Dermis microvascular lymphatic vessel endothelial cell (primary cell): ENCODE results near the gene NUAK2. TPM values are rescaled to one million over a fixed set of nuclear protein-coding genes. Genes with fewer than 3 reads are reported as not detected.
"Not testable (repeated sequence)": the region's sequence is repeated elsewhere in the genome, so short reads cannot be mapped to it uniquely, and the experiment has no call there.

ENCODE experiments used
- DNase-seq, 2 donors: peaks; one replicate each; pipeline versions ENCODE4 v3.0.0 to v3.0.0-alpha.2; 2010; ENCODE audit warnings: low read depth in 2 of 2
- total RNA-seq: library from RNA; depleted of rRNA; stranded (reverse); fragments of >200 nt; gene quantifications from 2 replicates; pipeline ENCODE4 v1.2.1, GENCODE V29; 2014

Gene NUAK2
- total RNA-seq, 1 donor from 2014 or later = 3.1 TPM

DNA sequence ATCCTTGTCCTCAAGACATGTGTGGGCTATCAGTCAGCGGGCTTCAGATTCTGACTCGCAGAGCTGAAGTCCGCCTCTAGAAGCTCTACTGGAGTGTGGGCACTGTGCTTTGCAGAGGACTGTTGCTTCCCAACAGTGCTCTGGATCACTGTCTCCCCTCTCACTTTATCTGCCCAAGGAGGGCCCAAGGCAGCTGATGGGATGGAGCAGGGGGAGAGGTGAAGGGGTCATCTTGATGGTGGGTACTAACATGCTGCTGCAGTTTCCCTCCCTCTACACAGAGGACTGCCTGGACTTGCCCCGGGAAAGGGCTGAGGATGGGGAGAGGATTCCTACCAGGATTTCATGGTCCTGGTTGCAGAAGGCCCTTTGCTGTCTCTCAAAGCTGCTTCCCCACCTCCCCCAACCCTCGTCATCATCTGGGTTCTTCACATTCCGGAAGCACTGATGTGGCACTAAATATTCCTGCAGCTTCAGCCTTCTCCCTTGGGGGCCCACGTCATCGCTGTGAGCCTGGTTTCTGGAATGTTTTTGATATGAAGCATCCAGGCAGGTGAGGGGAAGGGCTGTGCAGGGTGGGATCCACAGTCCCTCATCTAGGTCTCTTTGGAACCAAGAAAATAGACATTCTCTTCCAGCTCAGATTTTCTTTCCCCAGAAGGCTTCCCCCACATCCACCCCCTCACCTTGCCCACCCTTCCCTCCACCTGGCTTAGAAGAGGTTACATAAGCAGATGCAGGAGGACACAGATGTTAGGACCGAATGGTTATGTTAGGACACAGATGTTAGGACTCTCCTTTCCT lies 23.2 kb downstream of the NUAK2 start:
- DNase-seq = peak; percentile 60 to 85

GRCh38 chr1:205297546-205298177 lies 23.9 kb downstream of the NUAK2 start:
- not testable (repeated sequence) for DNase-seq

DNA sequence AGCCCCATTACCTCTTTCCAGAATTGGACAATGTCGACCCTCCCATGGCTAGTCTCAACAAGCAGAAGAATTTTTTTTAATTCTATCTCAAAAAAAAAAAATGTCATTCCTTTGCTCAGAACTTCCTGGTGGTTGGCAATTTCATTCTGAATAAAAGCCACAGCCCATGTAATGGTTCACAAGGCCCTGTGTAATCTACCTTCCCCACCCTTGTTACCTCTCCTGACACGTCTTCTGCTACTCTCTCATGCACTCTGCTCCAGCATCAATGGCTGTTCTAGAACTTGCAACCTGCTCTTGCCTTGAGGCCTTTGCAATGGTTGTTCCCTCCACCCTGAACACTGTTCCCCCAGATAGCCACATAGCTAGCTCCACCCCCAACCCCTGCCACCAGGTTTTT lies 25.4 kb downstream of the NUAK2 start:
- DNase-seq = no peak

GRCh38 chr1:205294934-205295333 lies 26.6 kb downstream of the NUAK2 start:
- DNase-seq = no peak

DNA sequence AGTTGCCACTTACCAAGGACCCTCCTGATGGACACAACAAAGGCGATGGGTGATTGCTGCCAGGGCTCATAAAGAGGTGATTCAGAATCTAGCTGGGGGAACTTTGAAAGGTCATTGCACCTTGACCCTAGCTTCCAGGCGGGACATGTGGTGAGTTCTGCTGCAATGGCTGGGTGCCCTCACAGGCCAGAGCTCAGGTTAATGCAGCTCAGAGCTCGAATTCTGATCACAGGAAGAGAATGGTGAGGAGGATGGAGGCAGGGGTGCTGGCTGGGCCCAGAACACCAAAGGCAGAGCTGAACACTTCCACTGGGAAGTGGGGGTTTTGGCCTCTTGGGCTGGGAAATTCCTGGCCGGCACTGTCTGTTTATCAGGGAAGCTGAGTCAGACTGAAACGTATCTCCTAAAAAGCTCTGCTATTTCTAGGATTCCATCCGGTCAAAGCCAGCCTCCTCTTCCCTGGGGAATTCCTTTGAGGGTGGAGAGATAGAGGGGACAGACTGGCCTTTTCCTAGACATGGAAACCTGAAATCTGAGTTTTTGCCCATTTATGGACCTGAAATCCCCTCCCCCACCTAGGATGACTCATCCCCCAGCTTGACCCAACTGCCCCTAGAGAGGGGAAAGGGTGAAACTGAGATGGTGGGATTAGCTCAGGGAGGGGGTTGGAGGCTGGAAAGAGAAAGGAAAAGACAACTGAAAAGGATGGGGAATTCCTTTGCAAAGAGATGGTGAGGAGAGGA lies 27.2 kb downstream of the NUAK2 start:
- DNase-seq = peak; percentile 95 to 96

GRCh38 chr1:205293350-205294074 lies 28.0 kb downstream of the NUAK2 start:
- DNase-seq = no peak

GRCh38 chr1:205291596-205291995 lies 29.9 kb downstream of the NUAK2 start:
- no peak for DNase-seq

DNA sequence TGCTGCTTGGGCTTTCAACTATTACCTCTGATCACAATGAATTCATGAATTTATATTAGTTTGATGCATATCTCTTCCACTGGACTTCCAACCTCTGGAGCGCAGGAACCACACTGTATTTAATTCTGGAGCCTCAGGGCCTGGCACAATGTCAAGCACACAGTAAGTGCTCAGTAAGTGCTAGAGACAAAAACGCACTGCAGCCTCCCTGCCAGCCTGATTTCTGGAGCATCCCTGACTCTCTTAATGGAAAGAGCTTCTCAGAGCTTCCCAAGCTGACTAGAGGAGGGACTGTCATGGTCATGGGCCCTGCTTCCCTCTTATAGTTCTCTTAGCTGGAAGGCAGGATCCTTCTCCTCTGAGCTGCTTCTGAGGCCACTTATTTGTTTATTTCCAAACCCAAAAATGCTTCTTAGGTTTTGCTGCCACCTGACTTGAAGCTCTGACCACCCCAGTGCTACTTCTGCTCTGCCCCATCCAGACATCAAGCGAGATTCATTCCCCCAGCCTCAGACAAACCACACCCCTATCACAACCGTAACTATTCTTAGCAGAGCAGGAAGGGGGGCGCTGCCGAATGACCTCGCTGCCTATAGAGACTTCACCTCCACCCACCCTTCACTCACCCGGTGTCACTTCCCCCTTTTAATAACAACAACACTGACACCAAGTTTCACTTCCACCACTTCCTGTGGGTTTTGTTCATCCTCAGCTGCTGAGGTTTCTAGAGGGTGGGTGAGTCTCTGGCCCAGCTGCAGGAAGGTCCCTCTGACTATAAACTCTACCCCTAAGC lies 33.6 kb downstream of the NUAK2 start:
- peak in 1 of 2 donors; percentile 65 for DNase-seq

DNA sequence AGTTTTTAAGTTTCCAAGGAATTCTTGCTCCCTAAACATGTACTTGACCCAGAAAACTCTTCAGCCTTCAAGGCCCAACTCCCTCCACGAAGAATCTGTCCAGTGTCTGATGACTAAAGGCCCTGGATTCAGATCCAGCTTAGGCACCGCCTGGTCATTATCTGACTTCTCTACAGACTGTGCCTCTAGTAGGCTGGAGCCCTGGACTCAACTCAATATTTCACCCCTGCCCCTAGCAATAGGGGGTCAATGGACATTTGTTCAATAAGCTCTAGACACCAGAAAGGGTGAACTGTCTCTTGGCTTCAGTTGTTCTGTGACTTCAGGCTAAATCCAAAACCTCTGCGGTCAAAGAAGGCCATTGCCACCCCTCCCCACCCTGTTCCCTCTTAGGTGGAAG lies 34.5 kb downstream of the NUAK2 start:
- no peak for DNase-seq

GRCh38 chr1:205286335-205286950 lies 35.1 kb downstream of the NUAK2 start:
- DNase-seq = no peak

DNA sequence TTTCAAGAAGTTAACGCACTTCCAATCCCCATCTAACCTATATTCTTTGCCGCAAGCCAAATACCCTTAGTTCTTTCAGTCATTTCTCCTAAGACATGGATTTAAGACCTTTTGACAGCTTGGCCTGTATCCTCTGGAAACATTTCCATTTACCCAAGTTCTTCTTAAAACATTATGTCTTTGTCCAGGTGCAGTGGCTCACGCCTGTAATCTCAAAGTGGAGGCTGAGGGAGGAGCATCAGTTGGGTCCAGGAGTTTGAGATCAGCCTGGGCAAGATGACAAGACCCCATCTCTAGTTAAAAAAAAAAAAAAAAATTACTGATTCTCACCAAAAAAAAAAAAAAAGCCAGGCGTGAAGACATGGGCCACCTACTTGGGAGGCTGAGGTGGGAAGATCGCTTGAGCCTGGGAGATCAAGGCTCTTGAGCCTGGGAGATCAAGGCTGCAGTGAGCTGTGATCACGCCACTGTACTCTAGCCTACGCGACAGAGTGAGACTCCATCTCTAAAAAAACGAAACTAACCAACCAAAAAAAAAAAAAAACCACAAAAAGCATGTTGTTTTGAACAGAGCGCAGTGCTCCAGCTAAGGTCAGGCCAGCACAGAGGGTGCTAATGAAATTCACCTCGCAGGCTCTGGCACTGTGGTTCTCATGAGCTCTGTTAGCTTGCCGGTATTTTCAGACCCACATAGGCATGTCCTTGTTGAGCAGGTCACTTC lies 36.0 kb downstream of the NUAK2 start:
- DNase-seq = no peak

DNA sequence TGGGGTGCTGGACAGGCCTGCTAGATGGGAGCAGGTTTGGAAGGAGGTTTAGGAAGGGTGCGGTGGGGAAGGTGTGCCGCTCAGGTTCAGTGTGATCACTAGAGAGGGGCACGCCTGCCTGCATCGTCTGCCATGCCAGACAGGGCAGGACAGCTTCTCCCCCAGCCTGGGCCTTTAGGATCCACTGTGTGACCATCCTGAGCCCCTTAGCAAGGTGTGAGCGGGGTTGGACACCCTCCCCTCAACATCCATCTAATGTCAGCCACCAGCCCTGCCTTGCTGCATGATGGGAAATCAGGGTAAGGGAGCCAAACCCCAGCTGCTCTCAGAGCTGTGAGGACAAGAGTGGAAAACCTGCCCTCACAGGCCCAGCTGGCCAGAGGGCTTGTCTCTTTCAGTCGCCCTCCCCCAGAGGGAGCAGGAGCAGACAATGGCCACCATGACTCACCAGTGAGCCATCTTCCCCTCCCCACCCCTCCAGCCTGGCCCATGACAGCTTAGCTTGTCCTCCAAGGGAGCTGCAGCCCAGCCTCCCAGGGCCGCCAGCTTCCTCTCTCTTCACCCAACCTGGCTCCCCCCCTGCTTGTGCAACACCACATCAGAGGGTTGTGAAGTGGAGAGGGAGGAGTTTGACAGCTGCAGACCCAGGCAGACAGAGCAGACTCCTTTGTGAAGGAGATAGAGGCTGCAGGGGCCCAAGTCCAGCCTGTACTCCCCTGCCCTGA lies 37.0 kb downstream of the NUAK2 start:
- peak; percentile 90 to 98 for DNase-seq

DNA sequence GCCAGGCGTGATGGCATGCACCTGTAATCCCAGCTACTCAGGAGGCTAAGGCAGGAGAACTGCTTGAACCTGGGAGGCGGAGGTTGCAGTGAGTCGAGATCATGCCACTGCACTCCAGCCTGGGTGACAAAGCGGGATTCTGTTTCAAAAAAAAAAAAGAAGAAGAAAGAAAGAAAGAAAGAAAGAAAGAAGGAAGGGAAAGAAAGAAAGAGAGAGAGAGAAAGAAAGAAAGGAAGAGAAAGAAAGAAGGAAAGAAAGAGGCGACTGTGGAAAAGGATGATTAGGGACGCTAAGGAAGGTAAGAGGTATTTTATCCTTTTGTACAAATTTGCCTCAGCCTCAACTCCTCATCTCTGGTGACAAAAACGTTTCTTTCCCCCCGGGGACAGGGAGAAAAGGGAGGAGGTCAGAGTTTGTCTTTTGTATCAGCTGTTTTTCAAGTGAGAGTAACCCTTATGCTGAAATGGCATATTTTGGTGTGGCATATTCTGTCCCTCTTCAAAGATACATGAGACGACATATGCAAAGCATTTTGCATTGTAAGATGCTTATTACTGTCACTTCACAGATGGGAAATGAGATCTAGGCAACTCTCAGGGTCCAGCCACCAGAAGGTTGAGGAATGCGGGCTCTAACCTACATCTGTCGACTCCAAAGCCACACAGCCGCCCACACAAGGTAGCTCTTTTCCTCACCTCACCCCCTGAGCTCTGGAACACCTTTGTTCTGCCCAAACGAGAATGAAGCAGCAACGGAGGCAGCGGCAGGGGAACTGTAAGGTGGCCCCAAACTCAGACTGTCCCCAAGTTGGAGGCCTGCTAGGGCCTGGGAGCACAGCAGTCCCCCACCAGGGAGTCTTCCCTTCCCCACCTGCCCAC lies 38.0 kb downstream of the NUAK2 start:
- DNase-seq = no peak

- DNase-seq = not testable (repeated sequence)
Observed at GRCh38 chr1:205280666-205281395, 40.7 kb downstream of the NUAK2 start.

DNA sequence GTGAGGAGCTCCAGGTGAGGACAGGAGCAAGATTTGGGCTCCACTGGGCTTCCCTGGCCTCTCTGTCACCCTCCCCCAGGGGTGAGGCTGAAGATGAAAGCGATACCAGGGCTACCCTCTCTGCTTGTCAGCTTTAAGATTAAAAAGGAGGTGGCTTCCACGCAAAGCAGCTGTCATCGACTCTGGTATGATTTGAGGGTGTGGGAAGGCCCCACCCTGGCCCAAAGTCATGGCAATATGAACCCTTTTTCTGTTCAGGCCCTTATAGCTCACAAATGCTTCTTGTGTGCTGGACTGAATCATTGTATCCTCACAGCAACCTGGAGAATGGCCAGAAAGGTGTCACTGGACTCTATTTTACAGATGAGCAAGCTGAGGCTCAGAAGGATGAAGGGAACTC lies 41.6 kb downstream of the NUAK2 start:
- no peak for DNase-seq

DNA sequence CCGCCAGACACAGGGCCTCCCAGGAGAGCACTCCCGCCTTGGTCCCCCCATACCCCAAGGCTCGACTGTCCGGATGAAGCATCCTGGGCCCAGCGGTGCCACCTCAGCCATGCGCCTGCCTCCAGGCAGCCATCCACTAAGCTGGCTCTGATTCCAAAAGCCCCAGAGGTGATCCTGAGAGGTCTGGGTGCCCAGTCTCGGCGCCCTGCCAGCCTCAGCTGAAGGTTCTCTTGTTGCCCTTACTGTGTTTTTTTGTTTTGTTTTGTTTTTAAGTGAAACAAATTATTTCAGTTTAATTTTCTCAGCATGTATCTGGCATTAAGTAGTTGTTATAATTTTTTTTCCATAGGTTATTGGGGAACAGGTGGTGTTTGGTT lies 44.9 kb downstream of the NUAK2 start:
- DNase-seq = no peak

DNA sequence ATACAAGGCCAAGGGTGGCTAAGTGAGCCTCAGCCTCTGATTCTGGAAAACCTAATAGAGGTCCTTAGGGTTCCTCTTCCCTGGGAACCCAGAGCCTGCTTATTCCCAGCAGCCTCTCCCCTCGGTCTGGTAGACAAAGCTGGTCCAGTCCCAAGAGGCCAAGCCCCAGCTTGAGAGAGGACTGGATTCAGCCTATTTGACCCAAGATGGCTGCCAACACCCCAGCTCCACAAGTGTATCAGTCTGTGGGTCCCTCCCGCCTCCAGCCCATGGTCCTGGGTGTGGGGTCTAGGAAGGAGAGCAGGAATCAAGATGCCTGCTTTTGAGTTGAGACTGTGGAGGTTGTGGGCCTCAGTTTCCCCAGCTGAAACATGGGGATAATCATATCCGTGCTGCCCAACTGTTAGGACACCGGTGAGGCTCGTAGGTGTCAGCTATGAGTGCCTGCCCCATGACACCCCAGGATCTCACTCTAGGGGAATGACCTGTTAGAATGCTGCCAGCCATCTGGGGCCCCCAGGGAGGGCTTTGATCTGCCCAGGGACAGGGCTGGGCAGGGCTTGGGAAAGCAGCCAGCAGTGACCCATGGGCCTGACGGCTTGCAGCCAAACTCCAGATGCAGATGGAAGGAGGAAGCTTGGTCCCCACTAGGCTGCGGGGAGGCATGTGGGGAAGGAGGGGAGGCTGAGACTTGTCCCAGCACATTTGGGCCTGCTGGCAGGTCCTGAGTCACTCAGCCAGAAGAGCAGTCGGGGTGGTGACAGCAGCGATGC lies 45.4 kb downstream of the NUAK2 start:
- DNase-seq = no peak
